ENCODE measurements around the gene GRP. TPM values are rescaled to one million over a fixed set of nuclear protein-coding genes. Genes with fewer than 3 reads are reported as not detected.

The GRP gene
- polyA plus RNA-seq, 3 donors = not detected

GRCh38 chr18:59228351-59228750, 8.4 kb downstream of the GRP start:
- H3K4me2 ChIP-seq (replicated peaks; ENCODE audit: extremely low read depth, low read length, poor library complexity, severe bottlenecking) = no peak overlapping the region

GRCh38 chr18:59229191-59229590, 9.2 kb downstream of the GRP start:
- no peak overlapping the region for H2AFZ ChIP-seq (ENCODE audit: insufficient read depth, low read depth, low read length, poor library complexity, severe bottlenecking)
- H3K27me3 ChIP-seq (ENCODE audit: control insufficient read depth in 2 of 2, insufficient read depth in 2 of 2, low read length in 2 of 2) = peaks cover 3 to 6% of the 10 kb centered on the region in 2 donors
- peak overlapping the region in 1 of 2 donors; percentile 5 for H3K4me3 Mint-ChIP-seq
- WGBS (ENCODE audit: insufficient coverage) = 60% methylated on average over 1 of the region's 2 CpGs
- DNase-seq = no peak
- no peaks in the 10 kb centered on the region for H3K36me3 Mint-ChIP-seq
- H3K27me3 Mint-ChIP-seq (ENCODE audit: low read depth in 3 of 3) = peaks cover 7 to 12% (median 11%) of the 10 kb centered on the region in 3 donors
- H3K79me2 ChIP-seq (ENCODE audit: insufficient read depth, low read length) = no peaks in the 10 kb centered on the region
- no peak overlapping the region for H3K27ac ChIP-seq (ENCODE audit: low read depth in 1 of 2, low read length in 2 of 2)
- no peaks in the 10 kb centered on the region for H3K4me1 Mint-ChIP-seq
- TF ChIP-seq, protein P1, sequence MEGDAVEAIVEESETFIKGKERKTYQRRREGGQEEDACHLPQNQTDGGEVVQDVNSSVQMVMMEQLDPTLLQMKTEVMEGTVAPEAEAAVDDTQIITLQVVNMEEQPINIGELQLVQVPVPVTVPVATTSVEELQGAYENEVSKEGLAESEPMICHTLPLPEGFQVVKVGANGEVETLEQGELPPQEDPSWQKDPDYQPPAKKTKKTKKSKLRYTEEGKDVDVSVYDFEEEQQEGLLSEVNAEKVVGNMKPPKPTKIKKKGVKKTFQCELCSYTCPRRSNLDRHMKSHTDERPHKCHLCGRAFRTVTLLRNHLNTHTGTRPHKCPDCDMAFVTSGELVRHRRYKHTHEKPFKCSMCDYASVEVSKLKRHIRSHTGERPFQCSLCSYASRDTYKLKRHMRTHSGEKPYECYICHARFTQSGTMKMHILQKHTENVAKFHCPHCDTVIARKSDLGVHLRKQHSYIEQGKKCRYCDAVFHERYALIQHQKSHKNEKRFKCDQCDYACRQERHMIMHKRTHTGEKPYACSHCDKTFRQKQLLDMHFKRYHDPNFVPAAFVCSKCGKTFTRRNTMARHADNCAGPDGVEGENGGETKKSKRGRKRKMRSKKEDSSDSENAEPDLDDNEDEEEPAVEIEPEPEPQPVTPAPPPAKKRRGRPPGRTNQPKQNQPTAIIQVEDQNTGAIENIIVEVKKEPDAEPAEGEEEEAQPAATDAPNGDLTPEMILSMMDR (IDR thresholded peaks at IDR 0.05) = no peak
- peaks cover 0 to 3% (median 0%) of the 10 kb centered on the region in 7 donors for H3K9me3 Mint-ChIP-seq
- no peaks in the 10 kb centered on the region for H3K4me1 ChIP-seq (ENCODE audit: control insufficient read depth in 1 of 2, insufficient read depth in 2 of 2, low read length in 2 of 2)
- H4K20me1 ChIP-seq (ENCODE audit: insufficient read depth, low read length) = no peaks in the 10 kb centered on the region
- H3K36me3 ChIP-seq (replicated peaks in 1 of 2; ENCODE audit: control insufficient read depth in 1 of 2, insufficient read depth in 2 of 2, low read length in 2 of 2) = no peaks in the 10 kb centered on the region
- H3K27ac Mint-ChIP-seq = no peak overlapping the region
- no peaks in the 10 kb centered on the region for H3K9me3 ChIP-seq (replicated peaks in 1 of 2; ENCODE audit: control insufficient read depth in 1 of 2, insufficient read depth in 1 of 2, low read length in 2 of 2)
- intact Hi-C loops (cut with micrococcal nuclease) = no loop called here
- H3K4me3 ChIP-seq (replicated peaks in 1 of 3; ENCODE audit: low read depth in 2 of 3, low read length in 3 of 3) = no peak overlapping the region
- no peak overlapping the region for H3K9ac ChIP-seq (ENCODE audit: insufficient read depth, low read length, poor library complexity, severe bottlenecking)
- no peak overlapping the region for H3K4me2 ChIP-seq (replicated peaks; ENCODE audit: extremely low read depth, low read length, poor library complexity, severe bottlenecking)

More at GRCh38 chr18:59228351-59228750, 8.4 kb downstream of the GRP start:
- H3K9me3 Mint-ChIP-seq = peaks cover 0 to 3% (median 0%) of the 10 kb centered on the region in 7 donors
- no peaks in the 10 kb centered on the region for H3K4me1 ChIP-seq (ENCODE audit: control insufficient read depth in 1 of 2, insufficient read depth in 2 of 2, low read length in 2 of 2)
- no peaks in the 10 kb centered on the region for H3K36me3 Mint-ChIP-seq
- no peak overlapping the region for H2AFZ ChIP-seq (ENCODE audit: insufficient read depth, low read depth, low read length, poor library complexity, severe bottlenecking)
- H3K79me2 ChIP-seq (ENCODE audit: insufficient read depth, low read length) = no peaks in the 10 kb centered on the region
- no peak for DNase-seq
- no peak overlapping the region for H3K9ac ChIP-seq (ENCODE audit: insufficient read depth, low read length, poor library complexity, severe bottlenecking)
- no peak overlapping the region for H3K27ac Mint-ChIP-seq
- H3K27ac ChIP-seq (ENCODE audit: low read depth in 1 of 2, low read length in 2 of 2) = no peak overlapping the region
- H3K4me3 ChIP-seq (replicated peaks in 1 of 3; ENCODE audit: low read depth in 2 of 3, low read length in 3 of 3) = no peak overlapping the region
- H3K36me3 ChIP-seq (replicated peaks in 1 of 2; ENCODE audit: control insufficient read depth in 1 of 2, insufficient read depth in 2 of 2, low read length in 2 of 2) = no peaks in the 10 kb centered on the region
- no CpG with 5 or more reads among the region's 1 CpG for WGBS (ENCODE audit: insufficient coverage)
- H3K27me3 Mint-ChIP-seq (ENCODE audit: low read depth in 3 of 3) = peaks cover 10 to 12% (median 11%) of the 10 kb centered on the region in 3 donors
- H3K4me3 Mint-ChIP-seq = no peak overlapping the region
- H4K20me1 ChIP-seq (ENCODE audit: insufficient read depth, low read length) = no peaks in the 10 kb centered on the region
- TF ChIP-seq, protein P1 (IDR thresholded peaks at IDR 0.05) = no peak
- H3K27me3 ChIP-seq (ENCODE audit: control insufficient read depth in 2 of 2, insufficient read depth in 2 of 2, low read length in 2 of 2) = peaks cover 7 to 10% of the 10 kb centered on the region in 2 donors
- no peaks in the 10 kb centered on the region for H3K9me3 ChIP-seq (replicated peaks in 1 of 2; ENCODE audit: control insufficient read depth in 1 of 2, insufficient read depth in 1 of 2, low read length in 2 of 2)
- intact Hi-C loops (cut with micrococcal nuclease) = no loop called here
- H3K4me1 Mint-ChIP-seq = no peaks in the 10 kb centered on the region

All from CD14-positive monocyte (primary cell).